SK-N-SH treated with all-trans-retinoic acid at 6 μM for 48 hours (cell line): ENCODE data around the gene NAA38.
"Not testable (repeated sequence)": the region's sequence is repeated elsewhere in the genome, so short reads cannot be mapped to it uniquely, and the experiment has no call there.

ENCODE experiments used
- ATAC-seq: fragments of 200-7000 bp; cut with Tn5 transposase; 3 replicates; pipeline ENCODE4 v1.9.1; 2020; ENCODE audit warnings: mild to moderate bottlenecking, moderate library complexity
- ARNTL ChIP-seq: fragments of 450-650 bp; formaldehyde crosslinking; IDR thresholded peaks from 2 replicates; pipeline ENCODE4 v1.5.0; 2020; ENCODE audit warnings: low read depth, mild to moderate bottlenecking, moderate library complexity, borderline replicate concordance
- BACH2 ChIP-seq: fragments of 250-450 bp; sonication (Bioruptor Pico); IDR thresholded peaks from 2 replicates; pipeline ENCODE4 v1.9.0; 2021; ENCODE audit warnings: mild to moderate bottlenecking, borderline replicate concordance
- CSDC2 ChIP-seq: fragments of 250-450 bp; sonication (Bioruptor Pico); IDR thresholded peaks from 2 replicates; pipeline ENCODE4 v1.5.0; 2020; ENCODE audit warnings: mild to moderate bottlenecking, moderate library complexity
- GLIS3 ChIP-seq: fragments of 250-450 bp; sonication (Bioruptor Pico); IDR thresholded peaks from 2 replicates; pipeline ENCODE4 v1.5.0; 2020; ENCODE audit warnings: mild to moderate bottlenecking, moderate library complexity
- ISL1 ChIP-seq: fragments of 250-450 bp; sonication (Bioruptor Pico); IDR thresholded peaks from 2 replicates; pipeline ENCODE4 v2.1.2; 2022; ENCODE audit warnings: mild to moderate bottlenecking, moderate library complexity
- SNAI2 ChIP-seq: fragments of 250-450 bp; sonication (Bioruptor Pico); IDR thresholded peaks from 2 replicates; pipeline ENCODE4 v1.5.0; 2020; ENCODE audit warnings: mild to moderate bottlenecking, moderate library complexity
- TCF4 ChIP-seq: fragments of 250-450 bp; sonication (Bioruptor Pico); IDR thresholded peaks from 2 replicates; pipeline ENCODE4 v1.8.0; 2021; ENCODE audit warnings: mild to moderate bottlenecking, moderate library complexity, borderline replicate concordance
- ZC3H10 ChIP-seq: fragments of 250-450 bp; sonication (Bioruptor Pico); IDR thresholded peaks from 2 replicates; pipeline ENCODE4 v1.5.1; 2021; ENCODE audit warnings: mild to moderate bottlenecking, moderate library complexity
- ZFP30 ChIP-seq: fragments of 450-650 bp; formaldehyde crosslinking; IDR thresholded peaks from 2 replicates; pipeline ENCODE4 v1.5.0; 2022; ENCODE audit warnings: mild to moderate bottlenecking, moderate library complexity
- ZNF70 ChIP-seq: fragments of 450-650 bp; formaldehyde crosslinking; IDR thresholded peaks from 2 replicates; pipeline ENCODE4 v1.5.0; 2020; ENCODE audit warnings: mild to moderate bottlenecking, moderate library complexity
- TF ChIP-seq, protein P1 (sequence below): fragments of 250-450 bp; sonication (Bioruptor Pico); IDR thresholded peaks from 2 replicates; pipeline ENCODE4 v1.5.0; 2020; ENCODE audit warnings: mild to moderate bottlenecking, moderate library complexity
- TF ChIP-seq, protein P2 (sequence below): fragments of 250-450 bp; sonication (Bioruptor Pico); IDR thresholded peaks from 2 replicates; pipeline ENCODE4 v1.8.0; 2020; ENCODE audit warnings: mild to moderate bottlenecking, moderate library complexity, borderline replicate concordance
- TF ChIP-seq, protein P3 (sequence below): fragments of 250-450 bp; sonication (Bioruptor Pico); IDR thresholded peaks from 2 replicates; pipeline ENCODE4 v1.5.1; 2020; ENCODE audit warnings: low read depth, mild to moderate bottlenecking, moderate library complexity
- TF ChIP-seq, protein P4 (sequence below): fragments of 250-450 bp; sonication (Bioruptor Pico); IDR thresholded peaks from 2 replicates; pipeline ENCODE4 v1.5.1; 2021; ENCODE audit warnings: mild to moderate bottlenecking, moderate library complexity
- TF ChIP-seq, protein P5 (sequence below): fragments of 250-450 bp; sonication (Bioruptor Pico); IDR thresholded peaks from 2 replicates; pipeline ENCODE4 v1.8.0; 2021; ENCODE audit warnings: low read depth, mild to moderate bottlenecking, moderate library complexity, borderline replicate concordance

NAA38 gene

DNA sequence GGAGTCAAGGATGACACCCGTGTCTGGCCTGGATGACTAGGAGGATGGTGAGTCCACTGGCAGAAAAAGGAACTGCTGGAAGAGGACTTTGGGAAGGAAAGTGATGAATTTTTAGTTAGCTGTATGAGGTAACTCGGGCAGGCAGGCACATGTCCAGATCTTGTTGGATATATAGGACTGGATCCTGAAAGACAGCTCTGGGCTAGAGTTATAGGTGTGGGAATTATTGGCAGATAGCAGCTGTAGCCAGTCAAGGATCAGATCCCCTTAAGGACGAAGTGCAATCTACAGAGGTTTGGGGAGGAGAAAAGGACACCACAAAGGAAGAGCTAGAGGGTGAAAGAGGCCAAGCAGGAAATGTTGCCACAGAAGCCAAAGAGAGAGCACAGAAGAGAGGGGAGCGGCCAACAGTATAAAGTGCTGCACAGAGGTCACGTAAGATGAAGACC, 10.5 kb upstream of the NAA38 start:
- ATAC-seq: no peak
- TF ChIP-seq BACH2 (CRISPR knock-in tag) (no peak), ARNTL (CRISPR knock-in tag) (no peak), GLIS3 (CRISPR knock-in tag) (no peak), TCF4 (CRISPR knock-in tag) (no peak), ZC3H10 (CRISPR knock-in tag) (no peak), CSDC2 (CRISPR knock-in tag) (no peak), ISL1 (CRISPR knock-in tag) (no peak), SNAI2 (CRISPR knock-in tag) (no peak), ZNF70 (no peak), ZFP30 (no peak)
- TF ChIP-seq, protein P1, sequence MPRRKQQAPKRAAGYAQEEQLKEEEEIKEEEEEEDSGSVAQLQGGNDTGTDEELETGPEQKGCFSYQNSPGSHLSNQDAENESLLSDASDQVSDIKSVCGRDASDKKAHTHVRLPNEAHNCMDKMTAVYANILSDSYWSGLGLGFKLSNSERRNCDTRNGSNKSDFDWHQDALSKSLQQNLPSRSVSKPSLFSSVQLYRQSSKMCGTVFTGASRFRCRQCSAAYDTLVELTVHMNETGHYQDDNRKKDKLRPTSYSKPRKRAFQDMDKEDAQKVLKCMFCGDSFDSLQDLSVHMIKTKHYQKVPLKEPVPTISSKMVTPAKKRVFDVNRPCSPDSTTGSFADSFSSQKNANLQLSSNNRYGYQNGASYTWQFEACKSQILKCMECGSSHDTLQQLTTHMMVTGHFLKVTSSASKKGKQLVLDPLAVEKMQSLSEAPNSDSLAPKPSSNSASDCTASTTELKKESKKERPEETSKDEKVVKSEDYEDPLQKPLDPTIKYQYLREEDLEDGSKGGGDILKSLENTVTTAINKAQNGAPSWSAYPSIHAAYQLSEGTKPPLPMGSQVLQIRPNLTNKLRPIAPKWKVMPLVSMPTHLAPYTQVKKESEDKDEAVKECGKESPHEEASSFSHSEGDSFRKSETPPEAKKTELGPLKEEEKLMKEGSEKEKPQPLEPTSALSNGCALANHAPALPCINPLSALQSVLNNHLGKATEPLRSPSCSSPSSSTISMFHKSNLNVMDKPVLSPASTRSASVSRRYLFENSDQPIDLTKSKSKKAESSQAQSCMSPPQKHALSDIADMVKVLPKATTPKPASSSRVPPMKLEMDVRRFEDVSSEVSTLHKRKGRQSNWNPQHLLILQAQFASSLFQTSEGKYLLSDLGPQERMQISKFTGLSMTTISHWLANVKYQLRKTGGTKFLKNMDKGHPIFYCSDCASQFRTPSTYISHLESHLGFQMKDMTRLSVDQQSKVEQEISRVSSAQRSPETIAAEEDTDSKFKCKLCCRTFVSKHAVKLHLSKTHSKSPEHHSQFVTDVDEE: no peak
- TF ChIP-seq, protein P2, sequence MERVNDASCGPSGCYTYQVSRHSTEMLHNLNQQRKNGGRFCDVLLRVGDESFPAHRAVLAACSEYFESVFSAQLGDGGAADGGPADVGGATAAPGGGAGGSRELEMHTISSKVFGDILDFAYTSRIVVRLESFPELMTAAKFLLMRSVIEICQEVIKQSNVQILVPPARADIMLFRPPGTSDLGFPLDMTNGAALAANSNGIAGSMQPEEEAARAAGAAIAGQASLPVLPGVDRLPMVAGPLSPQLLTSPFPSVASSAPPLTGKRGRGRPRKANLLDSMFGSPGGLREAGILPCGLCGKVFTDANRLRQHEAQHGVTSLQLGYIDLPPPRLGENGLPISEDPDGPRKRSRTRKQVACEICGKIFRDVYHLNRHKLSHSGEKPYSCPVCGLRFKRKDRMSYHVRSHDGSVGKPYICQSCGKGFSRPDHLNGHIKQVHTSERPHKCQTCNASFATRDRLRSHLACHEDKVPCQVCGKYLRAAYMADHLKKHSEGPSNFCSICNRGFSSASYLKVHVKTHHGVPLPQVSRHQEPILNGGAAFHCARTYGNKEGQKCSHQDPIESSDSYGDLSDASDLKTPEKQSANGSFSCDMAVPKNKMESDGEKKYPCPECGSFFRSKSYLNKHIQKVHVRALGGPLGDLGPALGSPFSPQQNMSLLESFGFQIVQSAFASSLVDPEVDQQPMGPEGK (CRISPR knock-in tag): no peak
- TF ChIP-seq, protein P3, sequence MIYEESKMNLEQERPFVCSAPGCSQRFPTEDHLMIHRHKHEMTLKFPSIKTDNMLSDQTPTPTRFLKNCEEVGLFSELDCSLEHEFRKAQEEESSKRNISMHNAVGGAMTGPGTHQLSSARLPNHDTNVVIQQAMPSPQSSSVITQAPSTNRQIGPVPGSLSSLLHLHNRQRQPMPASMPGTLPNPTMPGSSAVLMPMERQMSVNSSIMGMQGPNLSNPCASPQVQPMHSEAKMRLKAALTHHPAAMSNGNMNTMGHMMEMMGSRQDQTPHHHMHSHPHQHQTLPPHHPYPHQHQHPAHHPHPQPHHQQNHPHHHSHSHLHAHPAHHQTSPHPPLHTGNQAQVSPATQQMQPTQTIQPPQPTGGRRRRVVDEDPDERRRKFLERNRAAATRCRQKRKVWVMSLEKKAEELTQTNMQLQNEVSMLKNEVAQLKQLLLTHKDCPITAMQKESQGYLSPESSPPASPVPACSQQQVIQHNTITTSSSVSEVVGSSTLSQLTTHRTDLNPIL (CRISPR knock-in tag): no peak
- TF ChIP-seq, protein P4, sequence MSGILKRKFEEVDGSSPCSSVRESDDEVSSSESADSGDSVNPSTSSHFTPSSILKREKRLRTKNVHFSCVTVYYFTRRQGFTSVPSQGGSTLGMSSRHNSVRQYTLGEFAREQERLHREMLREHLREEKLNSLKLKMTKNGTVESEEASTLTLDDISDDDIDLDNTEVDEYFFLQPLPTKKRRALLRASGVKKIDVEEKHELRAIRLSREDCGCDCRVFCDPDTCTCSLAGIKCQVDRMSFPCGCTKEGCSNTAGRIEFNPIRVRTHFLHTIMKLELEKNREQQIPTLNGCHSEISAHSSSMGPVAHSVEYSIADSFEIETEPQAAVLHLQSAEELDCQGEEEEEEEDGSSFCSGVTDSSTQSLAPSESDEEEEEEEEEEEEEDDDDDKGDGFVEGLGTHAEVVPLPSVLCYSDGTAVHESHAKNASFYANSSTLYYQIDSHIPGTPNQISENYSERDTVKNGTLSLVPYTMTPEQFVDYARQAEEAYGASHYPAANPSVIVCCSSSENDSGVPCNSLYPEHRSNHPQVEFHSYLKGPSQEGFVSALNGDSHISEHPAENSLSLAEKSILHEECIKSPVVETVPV (CRISPR knock-in tag): no peak
- TF ChIP-seq, protein P5, sequence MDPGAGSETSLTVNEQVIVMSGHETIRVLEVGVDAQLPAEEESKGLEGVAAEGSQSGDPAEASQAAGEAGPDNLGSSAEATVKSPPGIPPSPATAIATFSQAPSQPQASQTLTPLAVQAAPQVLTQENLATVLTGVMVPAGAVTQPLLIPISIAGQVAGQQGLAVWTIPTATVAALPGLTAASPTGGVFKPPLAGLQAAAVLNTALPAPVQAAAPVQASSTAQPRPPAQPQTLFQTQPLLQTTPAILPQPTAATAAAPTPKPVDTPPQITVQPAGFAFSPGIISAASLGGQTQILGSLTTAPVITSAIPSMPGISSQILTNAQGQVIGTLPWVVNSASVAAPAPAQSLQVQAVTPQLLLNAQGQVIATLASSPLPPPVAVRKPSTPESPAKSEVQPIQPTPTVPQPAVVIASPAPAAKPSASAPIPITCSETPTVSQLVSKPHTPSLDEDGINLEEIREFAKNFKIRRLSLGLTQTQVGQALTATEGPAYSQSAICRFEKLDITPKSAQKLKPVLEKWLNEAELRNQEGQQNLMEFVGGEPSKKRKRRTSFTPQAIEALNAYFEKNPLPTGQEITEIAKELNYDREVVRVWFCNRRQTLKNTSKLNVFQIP (CRISPR knock-in tag): no peak

DNA sequence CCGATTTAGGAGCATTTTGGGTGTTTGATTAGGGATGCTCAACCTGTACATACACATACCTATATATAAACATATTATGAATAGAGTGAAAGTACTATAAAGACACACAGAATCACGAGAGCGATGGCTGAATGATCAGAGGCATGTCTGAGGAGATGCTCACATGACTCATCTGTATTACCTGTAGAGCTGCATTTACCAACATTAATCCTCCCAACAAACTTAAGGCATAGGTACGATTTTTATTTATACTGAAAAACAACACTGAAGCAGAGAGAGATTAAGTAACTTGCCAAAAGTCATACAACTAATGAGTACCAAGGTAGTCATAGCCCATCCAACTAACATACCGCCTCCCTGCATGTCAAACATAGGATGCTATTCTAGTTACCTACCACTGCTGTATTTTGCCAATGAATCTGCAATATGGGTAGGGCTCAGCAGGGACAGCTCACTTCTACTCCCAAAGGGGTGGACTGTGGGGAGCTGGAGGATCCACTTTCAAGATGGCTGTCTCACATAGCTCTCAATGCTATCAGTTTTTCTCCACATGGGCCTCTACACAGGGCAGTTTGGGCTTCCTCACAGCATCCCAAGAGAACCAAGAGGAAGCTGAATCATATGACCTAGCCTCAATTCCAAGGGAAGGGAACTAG, 7.8 kb upstream of the NAA38 start:
- ATAC-seq: no peak
- TF ChIP-seq SNAI2 (CRISPR knock-in tag) (no peak), TCF4 (CRISPR knock-in tag) (no peak)
- TF ChIP-seq, protein P4 (CRISPR knock-in tag): no peak

DNA sequence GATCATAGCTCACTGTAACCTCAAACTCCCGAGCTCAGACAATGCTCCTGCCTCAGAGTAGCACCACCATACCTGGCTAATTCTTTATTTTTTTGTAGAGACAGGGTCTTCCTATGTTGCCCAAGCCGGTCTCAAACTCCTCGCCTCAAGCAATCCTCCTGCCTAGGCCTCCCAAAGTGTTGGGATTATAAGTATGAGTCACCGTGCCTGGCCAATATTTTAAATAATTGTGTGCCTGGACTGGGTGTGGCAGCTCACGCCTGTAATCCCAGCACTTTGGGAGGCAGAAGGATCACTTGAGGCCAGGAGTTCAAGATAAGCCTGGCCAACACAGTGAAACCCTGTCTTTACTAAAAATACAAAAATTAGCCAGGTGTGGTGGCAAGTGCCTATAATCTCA, 7.0 kb upstream of the NAA38 start:
- ATAC-seq: not testable (repeated sequence)
